Measurements from ENCODE around the gene ALLC.

Gene ALLC

DNA sequence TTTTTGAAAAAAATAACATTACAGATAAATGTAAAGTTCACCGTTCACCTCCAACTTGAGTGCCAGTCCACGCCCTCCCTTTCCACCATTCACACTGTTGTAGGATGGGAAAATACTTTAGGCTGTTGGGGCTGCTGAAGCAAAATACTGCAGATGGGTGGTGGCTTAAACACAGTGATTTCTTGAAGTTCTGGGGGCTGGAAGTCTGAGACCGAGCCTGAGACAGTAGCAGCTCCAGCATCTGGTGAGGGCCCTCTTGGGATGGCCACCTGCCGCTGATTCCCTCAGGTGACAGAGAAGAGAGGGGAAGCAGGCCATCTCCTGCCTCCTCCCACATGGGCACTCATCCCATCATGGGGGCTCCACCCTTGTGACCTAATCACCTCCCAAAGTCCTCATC is 17.7 kb downstream of the ALLC start:
- H3K27ac ChIP-seq: no peak overlapping the region
- no peaks in the 10 kb centered on the region for H3K36me3 ChIP-seq (replicated peaks)
- H3K4me3 ChIP-seq (ENCODE audit: low read depth, low read length): no peak overlapping the region
- no peak for DNase-seq
- no peaks in the 10 kb centered on the region for H3K27me3 ChIP-seq (replicated peaks)
- TF ChIP-seq, protein P1, sequence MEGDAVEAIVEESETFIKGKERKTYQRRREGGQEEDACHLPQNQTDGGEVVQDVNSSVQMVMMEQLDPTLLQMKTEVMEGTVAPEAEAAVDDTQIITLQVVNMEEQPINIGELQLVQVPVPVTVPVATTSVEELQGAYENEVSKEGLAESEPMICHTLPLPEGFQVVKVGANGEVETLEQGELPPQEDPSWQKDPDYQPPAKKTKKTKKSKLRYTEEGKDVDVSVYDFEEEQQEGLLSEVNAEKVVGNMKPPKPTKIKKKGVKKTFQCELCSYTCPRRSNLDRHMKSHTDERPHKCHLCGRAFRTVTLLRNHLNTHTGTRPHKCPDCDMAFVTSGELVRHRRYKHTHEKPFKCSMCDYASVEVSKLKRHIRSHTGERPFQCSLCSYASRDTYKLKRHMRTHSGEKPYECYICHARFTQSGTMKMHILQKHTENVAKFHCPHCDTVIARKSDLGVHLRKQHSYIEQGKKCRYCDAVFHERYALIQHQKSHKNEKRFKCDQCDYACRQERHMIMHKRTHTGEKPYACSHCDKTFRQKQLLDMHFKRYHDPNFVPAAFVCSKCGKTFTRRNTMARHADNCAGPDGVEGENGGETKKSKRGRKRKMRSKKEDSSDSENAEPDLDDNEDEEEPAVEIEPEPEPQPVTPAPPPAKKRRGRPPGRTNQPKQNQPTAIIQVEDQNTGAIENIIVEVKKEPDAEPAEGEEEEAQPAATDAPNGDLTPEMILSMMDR (IDR thresholded peaks at IDR 0.05; ENCODE audit: low read depth, low read length, missing control alignments): no peak
- in situ Hi-C loops (cut with HindIII; ENCODE audit: low pct_ligation_motif_present, low sequenced_read_pairs): no loop called here

DNA sequence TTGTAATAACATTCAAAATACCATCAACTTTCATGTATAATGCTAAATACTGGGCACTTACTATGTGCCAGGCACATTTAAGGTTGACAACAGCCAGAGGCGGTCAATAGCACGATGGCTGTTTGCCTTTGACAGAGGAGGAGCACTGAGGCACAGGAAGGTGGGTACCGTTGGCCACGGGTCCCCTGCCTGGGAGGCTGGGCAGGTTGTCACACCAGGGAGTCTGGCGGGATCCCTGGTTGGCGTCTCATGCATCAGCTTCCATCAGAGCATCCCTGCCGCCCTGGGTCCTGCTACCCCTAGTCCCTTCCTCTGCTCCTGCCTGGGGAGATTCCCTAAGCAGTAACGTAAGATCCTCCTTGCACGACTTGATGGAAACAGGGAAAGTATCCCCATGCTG is 19.4 kb downstream of the ALLC start:
- no peak for DNase-seq
- H3K27ac ChIP-seq: no peak overlapping the region
- H3K4me3 ChIP-seq (ENCODE audit: low read depth, low read length): no peak overlapping the region
- H3K27me3 ChIP-seq (replicated peaks): no peaks in the 10 kb centered on the region
- in situ Hi-C loops (cut with HindIII; ENCODE audit: low pct_ligation_motif_present, low sequenced_read_pairs): no loop called here
- H3K36me3 ChIP-seq (replicated peaks): no peaks in the 10 kb centered on the region
- TF ChIP-seq, protein P1 (IDR thresholded peaks at IDR 0.05; ENCODE audit: low read depth, low read length, missing control alignments): no peak

DNA sequence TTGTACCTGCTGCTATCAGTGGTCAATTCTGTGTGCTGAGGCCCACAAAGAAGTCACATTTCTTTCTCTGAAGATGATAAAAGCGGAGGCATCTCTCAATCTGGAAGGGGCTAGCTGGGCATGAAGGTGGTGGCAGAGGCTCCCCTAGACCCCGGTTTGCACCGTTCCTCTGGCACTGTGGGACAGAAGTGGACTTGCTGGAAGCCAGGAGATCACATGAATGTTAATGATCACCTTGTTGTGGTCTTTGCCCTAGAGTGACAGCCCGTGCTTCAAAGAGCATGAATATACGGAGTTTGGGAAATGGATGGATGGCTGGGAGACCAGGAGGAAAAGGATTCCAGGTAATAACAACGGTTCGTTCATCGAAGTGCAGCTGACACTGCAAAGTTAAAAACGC is 20.2 kb downstream of the ALLC start:
- Histone ChIP-seq H3K36me3 (replicated peaks) (no peaks in the 10 kb centered on the region), H3K4me3 (ENCODE audit: low read depth, low read length) (no peak overlapping the region), H3K27ac (no peak overlapping the region), H3K27me3 (replicated peaks) (no peaks in the 10 kb centered on the region)
- in situ Hi-C loops (cut with HindIII; ENCODE audit: low pct_ligation_motif_present, low sequenced_read_pairs): no loop called here
- TF ChIP-seq, protein P1 (IDR thresholded peaks at IDR 0.05; ENCODE audit: low read depth, low read length, missing control alignments): no peak
- DNase-seq: no peak

DNA sequence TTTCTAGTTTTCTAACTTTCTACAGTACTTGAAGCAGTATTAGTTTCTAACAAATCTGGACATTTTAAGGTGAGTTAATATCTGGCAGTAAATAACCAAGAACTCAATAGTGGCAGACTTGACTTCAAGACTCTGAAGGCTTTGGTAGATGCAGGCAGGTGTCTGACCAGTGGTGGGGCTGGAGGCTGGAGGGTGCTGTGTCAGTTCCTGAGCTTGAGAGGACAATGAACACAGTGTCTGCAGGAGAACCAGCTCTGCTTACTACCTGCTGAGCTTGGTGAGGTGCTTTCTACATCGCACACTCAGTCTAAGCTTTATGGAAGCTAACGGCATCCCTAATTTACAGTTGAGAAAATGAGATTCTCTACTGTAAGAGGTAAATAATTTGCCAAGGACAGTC is 21.2 kb downstream of the ALLC start:
- no peaks in the 10 kb centered on the region for H3K36me3 ChIP-seq (replicated peaks)
- TF ChIP-seq, protein P1 (IDR thresholded peaks at IDR 0.05; ENCODE audit: low read depth, low read length, missing control alignments): no peak
- in situ Hi-C loops (cut with HindIII; ENCODE audit: low pct_ligation_motif_present, low sequenced_read_pairs): no loop called here
- no peak overlapping the region for H3K4me3 ChIP-seq (ENCODE audit: low read depth, low read length)
- no peak for DNase-seq
- no peak overlapping the region for H3K27ac ChIP-seq
- H3K27me3 ChIP-seq (replicated peaks): no peaks in the 10 kb centered on the region

DNA sequence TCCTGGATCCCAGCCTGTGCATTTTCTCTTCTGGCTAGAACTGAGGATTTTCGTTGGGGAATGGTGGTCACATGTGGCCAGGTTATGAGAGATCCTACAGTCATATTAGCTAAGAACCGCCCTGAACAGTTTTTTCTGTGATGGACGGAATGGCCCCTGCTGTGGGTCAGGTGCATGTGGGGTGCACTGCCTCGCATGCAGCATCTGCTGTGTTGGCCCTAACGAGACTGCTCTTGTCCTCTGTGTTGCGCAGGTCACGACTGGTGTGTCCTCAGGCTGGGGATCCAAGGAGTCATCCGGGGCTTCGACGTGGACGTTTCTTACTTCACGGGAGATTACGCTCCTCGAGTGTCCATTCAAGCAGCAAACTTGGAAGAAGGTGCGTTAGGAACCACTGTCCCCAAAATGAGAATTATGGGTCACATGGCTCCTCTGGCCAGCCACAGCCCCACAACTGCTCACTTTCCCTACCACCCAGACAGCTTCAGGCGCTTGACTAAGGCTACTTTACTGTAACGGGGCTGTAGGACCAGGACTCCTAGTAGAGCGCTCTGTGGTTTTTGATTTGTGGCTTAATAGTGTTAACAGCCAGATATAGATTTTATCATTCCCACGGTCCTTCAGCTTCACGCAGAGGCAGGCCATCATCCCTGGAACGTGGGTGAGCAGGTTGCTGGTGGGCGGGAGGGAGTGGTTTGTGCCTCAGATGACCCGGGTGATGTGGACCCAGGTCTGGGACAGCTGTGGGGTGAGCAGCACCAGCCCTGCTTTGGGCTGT is 21.8 kb downstream of the ALLC start:
- H3K36me3 ChIP-seq (replicated peaks): no peaks in the 10 kb centered on the region
- TF ChIP-seq, protein P1 (IDR thresholded peaks at IDR 0.05; ENCODE audit: low read depth, low read length, missing control alignments): no peak
- in situ Hi-C loops (cut with HindIII; ENCODE audit: low pct_ligation_motif_present, low sequenced_read_pairs): no loop called here

More for the DNA sequence above, 21.8 kb downstream of the ALLC start:
- Histone ChIP-seq H3K27ac (no peak overlapping the region), H3K4me3 (ENCODE audit: low read depth, low read length) (no peak overlapping the region), H3K27me3 (replicated peaks) (no peaks in the 10 kb centered on the region)
- no peak for DNase-seq
